Activated naive CD4-positive, alpha-beta T cell treated with anti-CD3 and anti-CD28 coated beads, Interleukin-2, amount 50 U/mL, for 24 hours (primary cell): ENCODE measurements around the gene TAS1R3.

Experiments used
- H3K27ac Mint-ChIP-seq: one replicate; pipeline ENCODE4 v1.8.0; 2021; ENCODE audit warnings: mild to moderate bottlenecking, mixed read lengths
- H3K27me3 Mint-ChIP-seq: one replicate; pipeline ENCODE4 v1.8.0; 2021; ENCODE audit warnings: mixed read lengths
- H3K36me3 Mint-ChIP-seq: one replicate; pipeline ENCODE4 v1.8.0; 2021; ENCODE audit warnings: mixed read lengths
- H3K4me1 Mint-ChIP-seq: one replicate; pipeline ENCODE4 v1.8.0; 2021; ENCODE audit warnings: mixed read lengths
- H3K4me3 Mint-ChIP-seq: one replicate; pipeline ENCODE4 v1.8.0; 2021; ENCODE audit warnings: mild to moderate bottlenecking, mixed read lengths
- H3K9me3 Mint-ChIP-seq: one replicate; pipeline ENCODE4 v1.8.0; 2021; ENCODE audit warnings: mixed read lengths

The TAS1R3 gene

GRCh38 chr1:1292442-1292779, 38.7 kb upstream of the TAS1R3 start:
- H3K27me3 Mint-ChIP-seq, result no peaks in the 10 kb centered on the region
- H3K27ac Mint-ChIP-seq, result no peak overlapping the region
- H3K9me3 Mint-ChIP-seq, result no peaks in the 10 kb centered on the region

GRCh38 chr1:1292851-1293250, 38.2 kb upstream of the TAS1R3 start:
- Mint-ChIP-seq H3K4me1 (no peaks in the 10 kb centered on the region), H3K36me3 (no peaks in the 10 kb centered on the region), H3K27ac (no peak overlapping the region), H3K27me3 (no peaks in the 10 kb centered on the region), H3K9me3 (no peaks in the 10 kb centered on the region), H3K4me3 (no peak overlapping the region)

More at GRCh38 chr1:1292442-1292779, 38.7 kb upstream of the TAS1R3 start:
- Mint-ChIP-seq H3K4me1 (no peaks in the 10 kb centered on the region), H3K36me3 (no peaks in the 10 kb centered on the region), H3K4me3 (no peak overlapping the region)

- Mint-ChIP-seq H3K9me3 (no peaks in the 10 kb centered on the region), H3K27ac (no peak overlapping the region), H3K27me3 (no peaks in the 10 kb centered on the region), H3K4me1 (no peaks in the 10 kb centered on the region), H3K4me3 (no peak overlapping the region), H3K36me3 (no peaks in the 10 kb centered on the region)
These were observed 37.5 kb upstream of the TAS1R3 start for GRCh38 chr1:1293263-1294249.

- Mint-ChIP-seq H3K36me3 (no peaks in the 10 kb centered on the region), H3K4me3 (no peak overlapping the region), H3K27me3 (no peaks in the 10 kb centered on the region), H3K9me3 (no peaks in the 10 kb centered on the region), H3K4me1 (no peaks in the 10 kb centered on the region), H3K27ac (no peak overlapping the region)
These were observed 36.7 kb upstream of the TAS1R3 start for GRCh38 chr1:1294250-1294890.

GRCh38 chr1:1295154-1295923, 35.7 kb upstream of the TAS1R3 start:
- H3K4me1 Mint-ChIP-seq, result no peaks in the 10 kb centered on the region
- H3K9me3 Mint-ChIP-seq, result no peaks in the 10 kb centered on the region
- H3K36me3 Mint-ChIP-seq, result no peaks in the 10 kb centered on the region
- no peaks in the 10 kb centered on the region for H3K27me3 Mint-ChIP-seq
- no peak overlapping the region for H3K27ac Mint-ChIP-seq
- no peak overlapping the region for H3K4me3 Mint-ChIP-seq

- Mint-ChIP-seq H3K4me3 (no peak overlapping the region), H3K4me1 (no peaks in the 10 kb centered on the region), H3K36me3 (no peaks in the 10 kb centered on the region), H3K9me3 (no peaks in the 10 kb centered on the region), H3K27ac (no peak overlapping the region), H3K27me3 (no peaks in the 10 kb centered on the region)
These were observed 34.7 kb upstream of the TAS1R3 start for GRCh38 chr1:1296070-1297061.

- Mint-ChIP-seq H3K27me3 (no peaks in the 10 kb centered on the region), H3K36me3 (no peaks in the 10 kb centered on the region), H3K27ac (no peak overlapping the region), H3K4me3 (no peak overlapping the region), H3K9me3 (no peaks in the 10 kb centered on the region), H3K4me1 (no peaks in the 10 kb centered on the region)
These were observed 33.2 kb upstream of the TAS1R3 start for GRCh38 chr1:1297802-1298424.

- Mint-ChIP-seq H3K4me1 (no peaks in the 10 kb centered on the region), H3K9me3 (no peaks in the 10 kb centered on the region), H3K27me3 (no peaks in the 10 kb centered on the region), H3K4me3 (no peak overlapping the region), H3K27ac (no peak overlapping the region), H3K36me3 (no peaks in the 10 kb centered on the region)
These were observed 32.0 kb upstream of the TAS1R3 start for GRCh38 chr1:1298861-1299685.

- H3K36me3 Mint-ChIP-seq, result no peaks in the 10 kb centered on the region
- no peaks in the 10 kb centered on the region for H3K4me1 Mint-ChIP-seq
- no peak overlapping the region for H3K4me3 Mint-ChIP-seq
- no peak overlapping the region for H3K27ac Mint-ChIP-seq
- H3K9me3 Mint-ChIP-seq, result no peaks in the 10 kb centered on the region
- no peaks in the 10 kb centered on the region for H3K27me3 Mint-ChIP-seq
These were observed 31.3 kb upstream of the TAS1R3 start for GRCh38 chr1:1299686-1300351.

GRCh38 chr1:1300352-1300739, 30.7 kb upstream of the TAS1R3 start:
- H3K27me3 Mint-ChIP-seq, result no peaks in the 10 kb centered on the region

GRCh38 chr1:1302006-1302430, 29.1 kb upstream of the TAS1R3 start:
- no peaks in the 10 kb centered on the region for H3K36me3 Mint-ChIP-seq
- H3K27ac Mint-ChIP-seq, result no peak overlapping the region
- H3K4me3 Mint-ChIP-seq, result no peak overlapping the region
- peaks cover 13% of the 10 kb centered on the region for H3K4me1 Mint-ChIP-seq
- H3K9me3 Mint-ChIP-seq, result no peaks in the 10 kb centered on the region
- H3K27me3 Mint-ChIP-seq, result no peaks in the 10 kb centered on the region

More at GRCh38 chr1:1300352-1300739, 30.7 kb upstream of the TAS1R3 start:
- no peak overlapping the region for H3K27ac Mint-ChIP-seq
- no peak overlapping the region for H3K4me3 Mint-ChIP-seq
- no peaks in the 10 kb centered on the region for H3K36me3 Mint-ChIP-seq
- H3K9me3 Mint-ChIP-seq, result no peaks in the 10 kb centered on the region
- no peaks in the 10 kb centered on the region for H3K4me1 Mint-ChIP-seq

GRCh38 chr1:1302951-1303509, 28.1 kb upstream of the TAS1R3 start:
- Mint-ChIP-seq H3K27ac (no peak overlapping the region), H3K27me3 (no peaks in the 10 kb centered on the region), H3K4me3 (no peak overlapping the region), H3K9me3 (no peaks in the 10 kb centered on the region), H3K4me1 (peaks cover 15% of the 10 kb centered on the region), H3K36me3 (no peaks in the 10 kb centered on the region)

GRCh38 chr1:1303736-1304135, 27.3 kb upstream of the TAS1R3 start:
- H3K27me3 Mint-ChIP-seq, result no peaks in the 10 kb centered on the region
- H3K9me3 Mint-ChIP-seq, result no peaks in the 10 kb centered on the region
- H3K36me3 Mint-ChIP-seq, result no peaks in the 10 kb centered on the region
- H3K4me3 Mint-ChIP-seq, result no peak overlapping the region
- H3K27ac Mint-ChIP-seq, result no peak overlapping the region
- H3K4me1 Mint-ChIP-seq, result peaks cover 15% of the 10 kb centered on the region
